NCI-H1436 (cell line): ENCODE data around the gene PSMC3.

Source experiments
- DNase-seq: peaks from one replicate; lab custom pipeline; 2025; lab: John Stamatoyannopoulos, UW

Gene PSMC3

GRCh38 chr11:47394322-47395222 lies 31.7 kb downstream of the PSMC3 start:
- DNase-seq = no peak

- DNase-seq = no peak
These were observed 32.3 kb downstream of the PSMC3 start for GRCh38 chr11:47394050-47394321.

- DNase-seq = no peak
These were observed 32.8 kb downstream of the PSMC3 start for GRCh38 chr11:47393163-47394049.

GRCh38 chr11:47392546-47393162 lies 33.6 kb downstream of the PSMC3 start:
- no peak for DNase-seq

- no peak for DNase-seq
These were observed 34.4 kb downstream of the PSMC3 start for GRCh38 chr11:47391711-47392432.

GRCh38 chr11:47391077-47391583 lies 35.1 kb downstream of the PSMC3 start:
- no peak for DNase-seq

- no peak for DNase-seq
These were observed 35.8 kb downstream of the PSMC3 start for GRCh38 chr11:47390422-47390760.

- no peak for DNase-seq
These were observed 36.4 kb downstream of the PSMC3 start for GRCh38 chr11:47389577-47390421.

- no peak for DNase-seq
These were observed 37.3 kb downstream of the PSMC3 start for GRCh38 chr11:47388697-47389576.

- no peak for DNase-seq
These were observed 38.1 kb downstream of the PSMC3 start for GRCh38 chr11:47387944-47388696.

GRCh38 chr11:47384498-47384897 lies 41.7 kb downstream of the PSMC3 start:
- DNase-seq = no peak

GRCh38 chr11:47383071-47383470 lies 43.2 kb downstream of the PSMC3 start:
- DNase-seq = no peak

GRCh38 chr11:47380078-47380477 lies 46.2 kb downstream of the PSMC3 start:
- no peak for DNase-seq

- DNase-seq = no peak
These were observed 46.9 kb downstream of the PSMC3 start for GRCh38 chr11:47379317-47379716.

- no peak for DNase-seq
These were observed 47.4 kb downstream of the PSMC3 start for GRCh38 chr11:47378836-47379170.

GRCh38 chr11:47378010-47378835 lies 48.0 kb downstream of the PSMC3 start, which contains the start of gene SPI1:
TSS of gene SPI1 (minus strand) at chr11:47378547. CDS start at chr11:47378353, 194 bp downstream.
- DNase-seq = no peak

- no peak for DNase-seq
These were observed 48.6 kb downstream of the PSMC3 start for GRCh38 chr11:47377571-47378009.
